OCI-LY1 (cell line): ENCODE results near the gene TLCD3B.

ENCODE experiments used
- H2AFZ ChIP-seq: fragments of 200-600 bp; sonication (generic), shearing (Covaris generic); 2 replicates; pipeline ENCODE4 v1.6.0; 2014; ENCODE audit warnings: antibody characterized with exemption, mild to moderate bottlenecking, low read length
- H3F3A ChIP-seq: fragments of 200-600 bp; sonication (generic), shearing (Covaris generic); 2 replicates; pipeline ENCODE4 v1.6.0; 2014; ENCODE audit warnings: mild to moderate bottlenecking, antibody characterized with exemption, low read length, moderate library complexity; ENCODE audit not compliant: insufficient read depth
- H3K27ac ChIP-seq: fragments of 200-600 bp; sonication (generic); 2 replicates; pipeline ENCODE4 v1.5.1; 2014; ENCODE audit warnings: low read length, mixed run types, mild to moderate bottlenecking, low read depth; ENCODE audit not compliant: poor library complexity, severe bottlenecking
- H3K27me3 ChIP-seq: fragments of 200-600 bp; sonication (generic); 2 replicates; pipeline ENCODE4 v1.6.0; 2014; ENCODE audit warnings: antibody characterized with exemption, mild to moderate bottlenecking, low read length, moderate library complexity; ENCODE audit not compliant: insufficient read depth
- H3K36me3 ChIP-seq: fragments of 200-600 bp; sonication (generic); 2 replicates; pipeline ENCODE4 v1.6.1; 2014; ENCODE audit warnings: mild to moderate bottlenecking, antibody characterized with exemption, low read length, moderate library complexity, mixed read lengths; ENCODE audit not compliant: insufficient read depth
- H3K4me1 ChIP-seq: fragments of 200-600 bp; sonication (generic); 2 replicates; pipeline ENCODE4 v1.5.1; 2014; ENCODE audit warnings: mild to moderate bottlenecking, low read length, moderate library complexity; ENCODE audit not compliant: insufficient read depth, severe bottlenecking
- H3K4me2 ChIP-seq: fragments of 200-600 bp; sonication (generic), shearing (Covaris generic); 2 replicates; pipeline ENCODE4 v1.6.1; 2014; ENCODE audit warnings: low read length
- H3K4me3 ChIP-seq: fragments of 200-600 bp; sonication (generic); 2 replicates; pipeline ENCODE4 v1.5.1; 2014; ENCODE audit warnings: low read length, low read depth, mild to moderate bottlenecking, mixed read lengths; ENCODE audit not compliant: poor library complexity, severe bottlenecking
- H3K79me2 ChIP-seq: fragments of 200-600 bp; shearing (Covaris generic); 2 replicates; pipeline ENCODE4 v1.6.1; 2016; ENCODE audit warnings: mixed run types, low read length, mixed read lengths; ENCODE audit not compliant: insufficient read depth
- H3K9ac ChIP-seq: fragments of 200-600 bp; sonication (generic), shearing (Covaris generic); 2 replicates; pipeline ENCODE4 v1.6.1; 2014; ENCODE audit warnings: mild to moderate bottlenecking, low read length, mixed read lengths
- H3K9me2 ChIP-seq: fragments of 200-600 bp; sonication (generic), shearing (Covaris generic); 2 replicates; pipeline ENCODE4 v1.6.1; 2014; ENCODE audit warnings: low read depth, mild to moderate bottlenecking, low read length, mixed read lengths
- H3K9me3 ChIP-seq: fragments of 200-600 bp; shearing (Covaris generic); 2 replicates; pipeline ENCODE4 v1.6.1; 2014; ENCODE audit warnings: low read length, mixed read lengths
- H4K20me1 ChIP-seq: fragments of 200-600 bp; sonication (generic), shearing (Covaris generic); 2 replicates; pipeline ENCODE4 v1.6.0; 2016; ENCODE audit warnings: mild to moderate bottlenecking, low read length; ENCODE audit not compliant: insufficient read depth
- EZH2 ChIP-seq: fragments of 200-600 bp; sonication (generic), shearing (Covaris generic); IDR thresholded peaks from 2 replicates; pipeline ENCODE4 v1.8.0; 2017; ENCODE audit warnings: borderline replicate concordance, mixed run types, mild to moderate bottlenecking, antibody characterized with exemption, low read length, moderate library complexity, mixed read lengths
- TF ChIP-seq, protein P1 (sequence below): fragments of 200-600 bp; sonication (generic), shearing (Covaris generic); IDR thresholded peaks from 2 replicates; pipeline ENCODE4 v1.5.1; 2017; ENCODE audit warnings: mild to moderate bottlenecking, antibody characterized with exemption, low read length, moderate library complexity, mixed read lengths

Gene TLCD3B

DNA sequence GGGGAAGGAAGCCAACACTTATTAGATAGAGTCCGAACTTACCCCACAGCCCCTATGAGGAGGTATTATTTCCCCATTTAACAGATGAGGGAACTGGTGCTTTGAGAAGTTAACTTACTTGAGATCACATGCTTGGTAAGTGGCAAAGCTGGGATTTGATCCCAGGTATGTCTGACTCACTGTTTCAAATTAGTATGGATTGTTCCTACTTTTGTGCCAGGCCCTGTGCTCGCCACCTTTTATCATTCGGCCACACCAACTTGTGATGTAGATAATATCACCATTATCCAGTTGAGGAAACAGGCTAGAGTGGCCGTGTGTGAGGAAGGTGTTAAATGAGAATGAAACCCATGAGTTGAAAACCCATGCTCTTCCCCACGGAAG, 46.3 kb downstream of the TLCD3B start:
- Histone ChIP-seq H3K27ac (no peak overlapping the region), H3K36me3 (peaks cover 100% of the 10 kb centered on the region), H4K20me1 (no peaks in the 10 kb centered on the region), H3K9ac (no peak overlapping the region), H3K4me3 (no peak overlapping the region), H3K4me1 (no peaks in the 10 kb centered on the region), H3K4me2 (no peak overlapping the region), H3F3A (no peaks in the 10 kb centered on the region), H3K9me3 (no peaks in the 10 kb centered on the region), H3K79me2 (no peaks in the 10 kb centered on the region), H2AFZ (no peak overlapping the region), H3K9me2 (no peaks in the 10 kb centered on the region), H3K27me3 (no peaks in the 10 kb centered on the region)
- TF ChIP-seq EZH2: no peak
- TF ChIP-seq, protein P1, sequence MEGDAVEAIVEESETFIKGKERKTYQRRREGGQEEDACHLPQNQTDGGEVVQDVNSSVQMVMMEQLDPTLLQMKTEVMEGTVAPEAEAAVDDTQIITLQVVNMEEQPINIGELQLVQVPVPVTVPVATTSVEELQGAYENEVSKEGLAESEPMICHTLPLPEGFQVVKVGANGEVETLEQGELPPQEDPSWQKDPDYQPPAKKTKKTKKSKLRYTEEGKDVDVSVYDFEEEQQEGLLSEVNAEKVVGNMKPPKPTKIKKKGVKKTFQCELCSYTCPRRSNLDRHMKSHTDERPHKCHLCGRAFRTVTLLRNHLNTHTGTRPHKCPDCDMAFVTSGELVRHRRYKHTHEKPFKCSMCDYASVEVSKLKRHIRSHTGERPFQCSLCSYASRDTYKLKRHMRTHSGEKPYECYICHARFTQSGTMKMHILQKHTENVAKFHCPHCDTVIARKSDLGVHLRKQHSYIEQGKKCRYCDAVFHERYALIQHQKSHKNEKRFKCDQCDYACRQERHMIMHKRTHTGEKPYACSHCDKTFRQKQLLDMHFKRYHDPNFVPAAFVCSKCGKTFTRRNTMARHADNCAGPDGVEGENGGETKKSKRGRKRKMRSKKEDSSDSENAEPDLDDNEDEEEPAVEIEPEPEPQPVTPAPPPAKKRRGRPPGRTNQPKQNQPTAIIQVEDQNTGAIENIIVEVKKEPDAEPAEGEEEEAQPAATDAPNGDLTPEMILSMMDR: no peak

DNA sequence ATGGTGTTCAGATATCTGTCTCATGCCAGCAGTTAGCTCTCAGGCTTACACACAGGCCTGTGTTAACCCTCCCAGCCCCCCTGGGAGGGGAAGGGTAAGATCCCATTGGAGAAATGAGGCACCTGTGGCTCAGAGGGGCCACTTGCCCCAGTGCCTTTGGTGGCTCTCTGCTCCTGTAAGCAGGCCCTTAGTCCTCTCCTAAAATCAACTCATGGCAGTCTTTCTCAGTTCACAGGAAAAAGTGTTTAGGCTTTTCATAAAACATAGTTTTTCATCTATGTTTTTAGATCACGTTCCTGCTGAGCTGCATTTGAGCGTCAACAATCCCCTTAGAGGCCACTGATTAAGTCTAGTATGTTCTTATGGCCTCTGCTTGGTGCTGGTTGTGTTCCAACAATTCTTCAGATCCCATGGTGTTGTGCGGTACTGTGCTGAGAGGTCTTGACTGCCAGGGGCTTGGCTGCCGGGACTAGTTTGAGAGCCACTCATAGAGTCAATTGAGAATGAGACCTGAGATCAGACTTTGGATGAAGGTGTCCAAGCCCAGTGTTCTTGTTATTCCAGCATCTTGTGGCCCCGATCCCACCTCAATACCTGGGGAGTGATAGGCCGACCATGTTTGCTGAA, 46.8 kb downstream of the TLCD3B start:
- H2AFZ ChIP-seq: no peak overlapping the region
- no peaks in the 10 kb centered on the region for H4K20me1 ChIP-seq
- no peaks in the 10 kb centered on the region for H3K27me3 ChIP-seq
- H3K4me2 ChIP-seq: no peak overlapping the region
- no peak overlapping the region for H3K4me3 ChIP-seq
- no peaks in the 10 kb centered on the region for H3K9me3 ChIP-seq
- H3F3A ChIP-seq: no peaks in the 10 kb centered on the region
- H3K36me3 ChIP-seq: peaks cover 100% of the 10 kb centered on the region
- no peaks in the 10 kb centered on the region for H3K4me1 ChIP-seq
- no peak overlapping the region for H3K27ac ChIP-seq
- H3K9ac ChIP-seq: no peak overlapping the region
- no peak for TF ChIP-seq EZH2
- TF ChIP-seq, protein P1: no peak
- H3K79me2 ChIP-seq: no peaks in the 10 kb centered on the region
- no peaks in the 10 kb centered on the region for H3K9me2 ChIP-seq

DNA sequence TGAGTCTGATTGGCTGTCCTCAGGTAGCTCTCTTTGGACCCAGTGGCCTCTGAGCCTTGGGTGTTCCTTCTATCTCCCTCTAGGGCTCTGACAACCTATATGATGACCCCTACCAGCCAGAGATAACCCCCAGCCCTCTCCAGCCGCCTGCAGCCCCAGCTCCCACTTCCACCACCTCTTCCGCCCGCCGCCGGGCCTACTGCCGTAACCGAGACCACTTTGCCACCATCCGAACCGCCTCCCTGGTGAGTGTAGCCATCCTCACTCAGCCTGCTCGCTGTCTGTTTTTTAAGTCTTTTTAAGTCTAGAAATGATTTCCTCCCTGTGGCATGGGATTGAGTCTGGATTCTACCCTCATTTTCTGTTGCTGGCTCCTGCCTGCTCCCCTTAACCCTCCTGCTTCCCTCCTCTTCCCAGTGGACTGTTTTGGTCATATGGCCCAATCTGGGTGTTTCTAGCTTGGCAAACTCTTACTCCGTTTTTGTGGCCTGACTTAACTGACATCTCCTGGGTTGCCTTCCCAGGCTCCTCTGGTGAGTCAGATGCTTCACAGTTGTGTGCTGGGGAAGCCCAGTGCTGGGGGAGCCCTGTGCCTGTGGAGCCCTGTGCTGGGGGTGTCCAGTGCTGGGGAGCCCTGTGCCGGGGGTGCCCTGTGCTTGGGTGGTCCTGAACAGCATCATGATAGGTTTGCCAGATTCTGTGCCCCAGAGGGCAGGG, 47.5 kb downstream of the TLCD3B start:
- Histone ChIP-seq H3K4me2 (no peak overlapping the region), H3F3A (no peaks in the 10 kb centered on the region), H3K27ac (no peak overlapping the region), H3K4me3 (no peak overlapping the region), H4K20me1 (no peaks in the 10 kb centered on the region), H3K79me2 (no peaks in the 10 kb centered on the region), H3K4me1 (no peaks in the 10 kb centered on the region), H3K36me3 (peaks cover 100% of the 10 kb centered on the region), H3K9ac (no peak overlapping the region), H3K9me2 (no peaks in the 10 kb centered on the region), H3K9me3 (no peaks in the 10 kb centered on the region), H3K27me3 (no peaks in the 10 kb centered on the region), H2AFZ (no peak overlapping the region)
- TF ChIP-seq, protein P1: no peak
- TF ChIP-seq EZH2: no peak
